Measurements from ENCODE around the gene SETD4. TPM values are rescaled to one million over a fixed set of nuclear protein-coding genes. Genes with fewer than 3 reads are reported as not detected.

The SETD4 gene
- polyA plus RNA-seq, 1 experiment, result 13.7 TPM

DNA sequence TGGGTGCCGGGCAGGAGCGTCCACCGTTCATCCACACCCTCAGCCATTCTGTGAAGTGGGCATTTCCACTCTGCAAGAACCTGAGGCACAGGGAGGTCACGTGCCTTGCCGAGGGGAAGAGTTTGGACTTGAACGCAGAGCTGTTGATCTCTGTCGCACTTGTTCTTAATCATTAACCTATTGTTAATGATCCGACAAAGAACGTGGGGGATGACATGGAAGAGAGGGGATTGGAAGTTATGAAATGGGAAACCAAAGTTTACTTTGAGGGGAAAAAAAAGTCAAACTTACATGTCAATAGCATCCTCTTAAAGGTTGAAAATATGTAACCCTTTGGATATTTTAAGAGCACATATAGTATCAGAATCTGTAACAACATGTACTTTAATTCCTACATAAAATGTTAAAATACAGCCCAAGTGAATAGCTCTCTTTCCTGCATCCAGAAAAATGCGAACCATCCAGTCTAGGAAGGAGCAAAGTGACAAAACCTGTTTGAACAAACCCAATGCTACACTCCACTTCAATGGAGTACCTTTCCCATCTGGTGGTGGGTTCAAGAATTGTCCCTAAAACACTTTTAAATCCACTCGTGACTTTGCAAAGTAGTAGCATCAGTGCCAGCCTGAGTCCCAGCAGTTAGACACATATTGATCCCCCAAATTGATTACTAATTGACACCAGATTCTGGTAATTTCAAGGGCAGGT, 75.5 kb downstream of the SETD4 start:
- H3K27me3 ChIP-seq (ENCODE audit: control insufficient read depth, insufficient read depth, low read length), result peaks cover 4% of the 10 kb centered on the region
- no peak for DNase-seq (ENCODE audit: low read depth)
- ChIA-PET CTCF (no interaction called here), POLR2A (no interaction called here)
- H3K4me3 ChIP-seq (ENCODE audit: low read depth, low read length), result no peak overlapping the region
- no peaks in the 10 kb centered on the region for H3K36me3 ChIP-seq (ENCODE audit: control insufficient read depth, insufficient read depth, low read length)
- TF ChIP-seq, protein P1, sequence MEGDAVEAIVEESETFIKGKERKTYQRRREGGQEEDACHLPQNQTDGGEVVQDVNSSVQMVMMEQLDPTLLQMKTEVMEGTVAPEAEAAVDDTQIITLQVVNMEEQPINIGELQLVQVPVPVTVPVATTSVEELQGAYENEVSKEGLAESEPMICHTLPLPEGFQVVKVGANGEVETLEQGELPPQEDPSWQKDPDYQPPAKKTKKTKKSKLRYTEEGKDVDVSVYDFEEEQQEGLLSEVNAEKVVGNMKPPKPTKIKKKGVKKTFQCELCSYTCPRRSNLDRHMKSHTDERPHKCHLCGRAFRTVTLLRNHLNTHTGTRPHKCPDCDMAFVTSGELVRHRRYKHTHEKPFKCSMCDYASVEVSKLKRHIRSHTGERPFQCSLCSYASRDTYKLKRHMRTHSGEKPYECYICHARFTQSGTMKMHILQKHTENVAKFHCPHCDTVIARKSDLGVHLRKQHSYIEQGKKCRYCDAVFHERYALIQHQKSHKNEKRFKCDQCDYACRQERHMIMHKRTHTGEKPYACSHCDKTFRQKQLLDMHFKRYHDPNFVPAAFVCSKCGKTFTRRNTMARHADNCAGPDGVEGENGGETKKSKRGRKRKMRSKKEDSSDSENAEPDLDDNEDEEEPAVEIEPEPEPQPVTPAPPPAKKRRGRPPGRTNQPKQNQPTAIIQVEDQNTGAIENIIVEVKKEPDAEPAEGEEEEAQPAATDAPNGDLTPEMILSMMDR (IDR thresholded peaks at IDR 0.05; ENCODE audit: insufficient read depth, low read depth, low read length), result no peak

Small RNA genes within 50 kb of the gene (small RNA-seq; reads per million reads assigned to genes)
- gene RNU6-992P (ENCODE audit: insufficient read length, low read depth, low replicate concordance), result not detected

Other genes starting within 250 kb of the SETD4 start
- gene CBR1, start 9.5 kb upstream of the SETD4 start, polyA plus RNA-seq (2011; rRNA removed), result 105 and 157 TPM in 2 replicates
- 11.3 and 13.5 TPM in 2 replicates for gene CBR3, start 74.6 kb upstream of the SETD4 start, polyA plus RNA-seq (2011; rRNA removed)
- 6.2 and 8.5 TPM in 2 replicates for gene DOP1B, start 96.3 kb upstream of the SETD4 start, polyA plus RNA-seq (2011; rRNA removed)